Measurements from ENCODE around the gene PLXDC2.
"Not testable (repeated sequence)": the region's sequence is repeated elsewhere in the genome, so short reads cannot be mapped to it uniquely, and the experiment has no call there.

The PLXDC2 gene

GRCh38 chr10:19816411-19817230, at the start of gene PLXDC2:
TSS of gene PLXDC2 (plus strand) at chr10:19816432.
- in situ Hi-C loops (cut with MboI; ENCODE audit: low sequenced_read_pairs), result no loop called here

DNA sequence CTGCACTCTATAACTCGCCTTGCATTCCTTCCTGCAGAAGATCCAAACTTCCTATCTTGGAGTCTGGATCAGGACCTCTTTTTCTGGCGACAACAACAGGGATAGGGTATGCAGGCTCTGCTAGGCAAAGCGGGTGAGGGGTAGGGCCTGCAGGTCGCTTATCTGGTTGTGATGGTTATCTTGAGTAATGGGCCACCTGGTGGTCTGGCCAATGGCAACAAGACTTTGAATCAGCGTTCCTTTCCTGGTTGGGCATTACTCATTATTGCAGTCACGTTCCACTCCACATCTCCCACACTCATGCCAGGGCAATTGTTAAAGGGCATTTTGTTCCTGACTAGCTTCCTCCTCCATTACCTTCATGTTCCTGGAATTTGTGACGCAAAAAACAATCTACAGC, 48.4 kb upstream of the PLXDC2 start:
- in situ Hi-C loops (cut with MboI; ENCODE audit: low sequenced_read_pairs), result no loop called here

- in situ Hi-C loops (cut with MboI; ENCODE audit: low sequenced_read_pairs), result not testable (repeated sequence)
Observed at GRCh38 chr10:19769826-19770225, 46.4 kb upstream of the PLXDC2 start.

- in situ Hi-C loops (cut with MboI; ENCODE audit: low sequenced_read_pairs), result no loop called here
Observed at GRCh38 chr10:19772972-19773371, 43.3 kb upstream of the PLXDC2 start.

GRCh38 chr10:19775296-19775695, 40.9 kb upstream of the PLXDC2 start:
- in situ Hi-C loops (cut with MboI; ENCODE audit: low sequenced_read_pairs), result no loop called here

DNA sequence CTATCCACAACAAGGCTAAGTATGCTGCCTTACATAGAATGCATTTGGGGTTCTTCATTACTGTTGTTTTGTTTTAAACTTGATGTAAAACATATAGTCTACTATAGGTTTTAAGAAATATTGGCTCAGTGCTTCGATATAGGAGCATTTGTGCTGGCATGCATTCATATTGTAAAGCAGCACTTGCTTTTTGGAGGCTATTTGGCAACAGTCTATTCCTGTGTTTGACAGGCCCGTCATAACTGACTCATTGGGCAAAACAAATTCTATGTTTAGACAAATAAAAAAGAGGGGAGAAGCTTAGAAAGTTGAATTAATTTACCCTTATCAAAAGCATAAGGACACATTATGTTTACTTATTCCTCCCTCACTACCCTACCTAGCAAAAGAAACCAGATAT, 38.4 kb upstream of the PLXDC2 start:
- in situ Hi-C loops (cut with MboI; ENCODE audit: low sequenced_read_pairs), result no loop called here

DNA sequence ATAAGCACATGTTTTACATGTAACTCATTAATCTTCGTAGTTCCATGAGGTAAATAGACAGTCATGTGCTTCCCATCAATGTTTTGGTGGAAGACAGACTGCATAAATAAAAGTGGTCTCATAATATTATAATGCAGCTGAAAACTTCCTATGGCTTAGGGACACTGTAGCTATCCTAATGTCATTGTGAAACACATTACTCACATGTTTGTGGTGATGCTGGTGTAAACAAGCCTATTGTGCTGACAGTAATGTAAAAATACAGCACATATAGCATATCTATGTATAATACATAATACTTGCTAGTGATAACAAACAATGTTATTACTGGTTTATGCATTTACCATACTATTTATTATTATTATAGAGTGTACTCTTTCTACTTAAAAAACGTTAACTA, 37.2 kb upstream of the PLXDC2 start:
- in situ Hi-C loops (cut with MboI; ENCODE audit: low sequenced_read_pairs), result no loop called here

DNA sequence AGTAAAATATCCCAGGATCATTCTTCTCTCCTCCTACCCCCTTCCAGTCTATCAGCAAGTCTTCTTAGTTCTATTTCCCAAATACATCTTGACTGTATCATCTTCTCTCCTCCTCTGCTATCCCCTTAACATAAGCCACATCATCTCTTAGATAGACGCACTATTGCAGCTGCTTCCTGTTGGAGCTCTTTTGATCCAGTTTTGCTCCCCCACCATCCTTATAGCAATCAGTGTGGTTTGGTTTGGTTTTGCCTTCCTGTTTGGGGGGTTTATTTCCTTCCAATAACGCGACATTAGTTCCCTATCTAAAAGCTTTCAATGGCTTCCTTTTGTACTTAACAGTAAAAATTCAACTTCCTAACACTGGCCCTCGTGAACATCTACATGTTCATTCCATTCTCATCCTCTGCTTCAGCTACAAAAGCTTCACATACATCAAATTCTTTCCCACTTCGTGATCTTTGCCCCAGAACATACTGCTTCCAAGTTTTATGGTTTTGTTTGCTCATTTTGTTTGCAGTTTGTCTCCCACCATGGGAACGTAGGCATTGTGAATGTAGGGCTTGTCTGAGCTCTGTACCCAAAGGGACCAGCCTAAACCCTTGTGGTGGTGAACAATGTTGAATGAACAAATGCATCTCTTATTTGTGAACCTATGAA, 33.7 kb upstream of the PLXDC2 start:
- in situ Hi-C loops (cut with MboI; ENCODE audit: low sequenced_read_pairs), result no loop called here

GRCh38 chr10:19783721-19784120, 32.5 kb upstream of the PLXDC2 start:
- in situ Hi-C loops (cut with MboI; ENCODE audit: low sequenced_read_pairs), result no loop called here

- in situ Hi-C loops (cut with MboI; ENCODE audit: low sequenced_read_pairs), result no loop called here
Observed at GRCh38 chr10:19785366-19785765, 30.9 kb upstream of the PLXDC2 start.

GRCh38 chr10:19788075-19788686, 28.1 kb upstream of the PLXDC2 start:
- in situ Hi-C loops (cut with MboI; ENCODE audit: low sequenced_read_pairs), result no loop called here

DNA sequence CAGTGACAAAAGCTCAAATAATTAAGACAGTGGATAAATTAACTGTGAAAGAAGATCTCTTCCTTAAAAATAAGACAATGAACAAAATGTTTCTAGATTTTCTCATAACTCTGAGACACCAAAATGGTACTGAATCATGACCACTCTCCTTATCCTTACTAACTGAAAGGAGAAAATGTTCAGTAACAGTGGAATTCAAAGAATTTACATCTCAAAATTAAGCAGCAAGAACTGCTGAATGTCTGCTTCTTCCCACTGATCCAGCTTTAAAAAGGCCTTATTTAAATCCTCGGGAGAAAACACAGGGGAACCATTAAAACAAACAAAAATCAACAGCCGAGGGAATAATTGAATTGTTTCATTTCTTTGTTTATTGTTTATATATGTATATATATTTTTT, 27.3 kb upstream of the PLXDC2 start:
- in situ Hi-C loops (cut with MboI; ENCODE audit: low sequenced_read_pairs), result no loop called here

DNA sequence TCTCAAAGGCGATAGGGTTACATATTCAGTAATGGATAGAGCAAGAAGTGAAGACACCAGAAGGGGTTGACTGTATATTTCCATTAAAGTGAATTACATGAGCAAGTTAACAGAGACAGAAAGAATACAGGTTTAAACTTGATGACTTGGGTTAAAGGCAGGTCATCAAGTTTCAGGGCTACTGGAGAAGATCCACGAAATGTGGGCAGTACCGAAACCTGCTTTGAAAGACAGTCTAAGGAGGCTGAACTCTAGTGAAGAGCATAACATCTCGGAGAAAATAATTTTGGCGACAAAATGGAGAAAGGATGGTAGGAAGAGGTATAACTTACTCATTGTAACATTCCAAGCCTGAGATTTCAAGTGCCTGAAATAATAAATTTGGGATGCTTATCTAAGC, 26.6 kb upstream of the PLXDC2 start:
- in situ Hi-C loops (cut with MboI; ENCODE audit: low sequenced_read_pairs), result no loop called here

- in situ Hi-C loops (cut with MboI; ENCODE audit: low sequenced_read_pairs), result no loop called here
Observed at GRCh38 chr10:19791032-19791431, 25.2 kb upstream of the PLXDC2 start.

DNA sequence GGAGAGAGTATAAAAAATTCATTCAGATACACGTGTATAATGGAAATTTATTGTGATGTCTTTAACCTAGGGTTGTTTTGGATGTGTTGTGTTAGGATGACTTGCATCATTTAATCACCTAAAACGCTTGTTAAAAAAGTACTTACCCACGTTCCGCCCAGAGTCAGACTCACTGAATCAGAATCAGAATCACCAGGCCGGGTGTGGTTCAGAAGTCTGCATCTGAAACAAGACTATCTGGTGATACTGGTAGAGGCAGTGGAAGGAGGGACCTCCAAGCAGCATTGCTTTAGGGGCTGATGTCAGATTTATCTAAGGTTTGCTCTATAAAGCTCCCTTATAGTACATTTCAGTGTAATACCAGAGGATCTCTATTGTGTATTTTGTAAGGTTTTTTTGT, 20.5 kb upstream of the PLXDC2 start:
- in situ Hi-C loops (cut with MboI; ENCODE audit: low sequenced_read_pairs), result no loop called here

DNA sequence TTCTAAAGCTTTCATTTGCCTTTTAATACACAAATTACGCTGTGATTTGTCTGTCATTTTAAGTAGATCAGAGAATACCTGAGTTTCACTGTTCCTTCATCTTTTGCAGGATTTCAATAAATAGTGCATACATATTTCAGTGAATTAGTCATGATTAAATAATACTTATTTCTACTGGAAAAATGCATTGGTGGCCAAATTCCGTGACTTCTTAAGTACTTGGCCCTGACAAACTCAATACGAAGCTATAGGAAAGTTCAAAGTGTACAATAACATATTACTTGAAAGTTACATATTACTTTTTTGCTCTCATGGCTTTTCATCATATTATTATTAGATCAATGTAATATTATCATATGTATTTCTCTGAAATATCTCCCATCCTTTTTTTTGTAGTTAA, 16.1 kb upstream of the PLXDC2 start:
- in situ Hi-C loops (cut with MboI; ENCODE audit: low sequenced_read_pairs), result no loop called here

- in situ Hi-C loops (cut with MboI; ENCODE audit: low sequenced_read_pairs), result no loop called here
Observed at GRCh38 chr10:19801369-19801768, 14.9 kb upstream of the PLXDC2 start.

DNA sequence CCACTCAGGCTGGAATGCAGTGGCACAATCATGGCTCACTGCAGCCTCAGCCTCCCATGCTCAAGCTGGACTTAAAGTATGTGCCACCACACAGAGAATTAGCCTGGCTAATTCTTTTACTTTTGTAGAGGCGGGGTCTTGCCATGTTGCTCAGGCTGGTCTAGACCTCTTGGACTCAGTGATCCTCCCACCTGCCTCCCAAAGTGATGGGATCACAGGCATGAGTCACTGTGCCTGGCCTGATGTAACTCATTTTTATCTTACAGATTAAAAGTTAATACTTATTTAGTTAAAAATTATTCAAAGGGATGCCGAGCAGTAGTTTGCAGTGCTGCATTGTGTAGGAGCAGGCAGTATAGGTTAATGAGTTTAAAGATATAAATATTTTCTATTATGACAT, 12.6 kb upstream of the PLXDC2 start:
- in situ Hi-C loops (cut with MboI; ENCODE audit: low sequenced_read_pairs), result no loop called here

- in situ Hi-C loops (cut with MboI; ENCODE audit: low sequenced_read_pairs), result no loop called here
Observed at GRCh38 chr10:19809481-19809880, 6.8 kb upstream of the PLXDC2 start.

DNA sequence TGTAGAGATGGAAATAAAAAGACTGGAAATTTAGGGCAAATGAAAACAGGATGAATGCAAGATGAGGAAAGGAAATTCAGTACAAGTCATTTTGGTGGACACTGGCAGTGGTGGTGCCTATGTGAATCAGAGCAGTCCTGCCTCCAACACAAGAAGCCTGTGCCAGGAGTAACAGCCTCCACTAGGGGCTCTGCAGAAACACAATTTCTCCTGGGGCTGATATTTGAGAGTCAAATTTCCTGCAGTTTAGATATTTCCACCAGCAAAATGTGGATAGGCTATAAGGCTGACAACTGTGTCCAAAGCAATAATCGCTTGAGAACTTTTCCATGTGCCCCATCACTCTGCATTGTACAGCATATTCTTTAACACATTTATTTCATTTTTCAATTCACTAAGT, 4.7 kb upstream of the PLXDC2 start:
- in situ Hi-C loops (cut with MboI; ENCODE audit: low sequenced_read_pairs), result no loop called here

GRCh38 chr10:19812976-19813375, 3.3 kb upstream of the PLXDC2 start:
- in situ Hi-C loops (cut with MboI; ENCODE audit: low sequenced_read_pairs), result no loop called here

Data from HL-60/S4 treated with retinoic acid at 250 ng/mL for 4 days and 3 days (cell line).